ENCODE data around the gene C11orf58.

The C11orf58 gene

GRCh38 chr11:16770016-16770415 lies 31.6 kb downstream of the C11orf58 start:
- DNase-seq: no peak

DNA sequence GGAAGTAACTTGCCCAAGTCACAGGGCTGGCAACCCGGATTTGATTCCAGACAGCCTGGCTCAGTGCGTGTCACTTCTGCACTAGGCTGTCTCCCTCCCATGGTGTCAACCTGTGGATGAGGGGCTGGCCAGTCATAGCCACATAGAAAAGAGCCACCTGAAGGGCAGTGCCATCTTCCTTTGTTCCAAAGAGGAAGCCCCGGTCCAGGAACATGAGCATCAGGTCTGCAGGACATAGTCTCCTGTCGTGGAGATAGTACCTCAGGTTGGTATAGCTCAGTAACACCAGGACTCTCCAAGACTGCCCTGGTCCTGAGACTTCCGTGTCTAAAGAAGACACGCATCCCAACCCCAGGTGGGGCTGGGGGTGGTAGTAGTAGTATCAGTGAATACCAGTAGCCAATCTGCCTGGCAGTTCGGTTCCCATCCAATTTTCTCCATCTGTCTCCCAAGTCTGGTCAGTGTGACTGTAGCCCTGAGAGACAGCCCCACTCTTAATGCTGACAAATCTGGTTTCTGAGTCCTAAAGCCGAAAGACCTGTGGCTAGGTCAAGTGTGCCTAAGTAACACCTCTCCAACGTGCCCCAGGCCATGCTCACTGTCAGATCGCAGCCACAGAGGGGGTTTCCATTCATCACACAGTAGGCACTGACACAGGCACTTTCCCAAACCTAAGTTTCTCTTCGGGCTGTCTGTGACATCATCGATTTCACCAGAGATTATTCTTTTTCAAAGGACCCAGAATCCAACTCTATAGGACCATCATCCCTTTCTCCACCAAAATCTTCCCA lies 33.1 kb downstream of the C11orf58 start:
- DNase-seq: no peak

DNA sequence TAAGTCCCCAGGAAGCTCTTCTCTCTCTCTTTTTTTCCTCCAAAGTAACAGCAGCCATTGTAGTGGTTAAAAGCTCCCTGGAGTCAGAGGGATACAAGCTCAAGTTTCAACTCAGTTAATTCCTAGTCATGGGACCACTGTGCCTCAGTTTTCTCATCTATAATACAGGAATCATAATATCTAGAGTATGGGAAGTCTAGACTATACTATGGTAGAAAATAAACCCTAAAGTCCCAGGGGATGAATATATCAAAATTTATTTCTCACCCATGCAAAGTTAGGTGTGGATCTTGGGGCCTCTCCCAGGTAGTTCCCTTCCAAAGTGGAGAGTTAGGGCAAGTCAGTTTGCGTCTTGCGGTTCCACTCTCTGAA lies 33.7 kb downstream of the C11orf58 start:
- DNase-seq: no peak

GRCh38 chr11:16773981-16774935 lies 35.8 kb downstream of the C11orf58 start:
- DNase-seq: no peak

GRCh38 chr11:16774936-16775613 lies 36.6 kb downstream of the C11orf58 start:
- no peak for DNase-seq

DNA sequence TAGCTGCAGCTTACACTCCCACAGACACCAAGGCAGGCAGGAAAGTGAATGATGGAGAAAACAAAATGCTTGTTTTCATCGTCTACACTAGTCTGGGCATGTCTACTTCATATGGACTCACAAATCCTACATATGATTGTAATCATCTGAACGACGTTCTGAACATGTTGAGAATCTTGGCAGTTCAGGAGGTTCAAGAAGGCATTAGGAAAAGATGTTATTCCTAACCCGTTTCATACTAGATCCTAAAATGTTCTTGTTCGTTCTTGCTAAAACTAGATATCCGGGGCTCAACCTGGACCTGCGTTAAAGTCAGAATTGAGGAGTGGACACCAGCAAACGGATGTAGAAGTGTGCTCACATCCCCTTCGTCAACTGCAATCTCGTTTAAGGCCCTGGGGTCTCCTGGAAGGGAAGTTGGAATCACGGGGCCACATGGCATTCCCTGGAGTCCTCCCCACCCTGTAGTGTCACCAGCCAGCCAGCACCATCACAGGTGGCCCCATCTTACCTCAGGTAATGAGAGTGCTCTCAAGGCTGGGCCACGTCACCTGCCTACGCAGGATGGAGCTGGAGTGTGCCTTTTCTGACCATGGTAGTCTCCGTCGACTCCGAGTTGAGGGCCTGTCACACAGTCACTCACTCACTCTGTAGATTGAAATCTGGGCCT lies 37.3 kb downstream of the C11orf58 start:
- DNase-seq: no peak

DNA sequence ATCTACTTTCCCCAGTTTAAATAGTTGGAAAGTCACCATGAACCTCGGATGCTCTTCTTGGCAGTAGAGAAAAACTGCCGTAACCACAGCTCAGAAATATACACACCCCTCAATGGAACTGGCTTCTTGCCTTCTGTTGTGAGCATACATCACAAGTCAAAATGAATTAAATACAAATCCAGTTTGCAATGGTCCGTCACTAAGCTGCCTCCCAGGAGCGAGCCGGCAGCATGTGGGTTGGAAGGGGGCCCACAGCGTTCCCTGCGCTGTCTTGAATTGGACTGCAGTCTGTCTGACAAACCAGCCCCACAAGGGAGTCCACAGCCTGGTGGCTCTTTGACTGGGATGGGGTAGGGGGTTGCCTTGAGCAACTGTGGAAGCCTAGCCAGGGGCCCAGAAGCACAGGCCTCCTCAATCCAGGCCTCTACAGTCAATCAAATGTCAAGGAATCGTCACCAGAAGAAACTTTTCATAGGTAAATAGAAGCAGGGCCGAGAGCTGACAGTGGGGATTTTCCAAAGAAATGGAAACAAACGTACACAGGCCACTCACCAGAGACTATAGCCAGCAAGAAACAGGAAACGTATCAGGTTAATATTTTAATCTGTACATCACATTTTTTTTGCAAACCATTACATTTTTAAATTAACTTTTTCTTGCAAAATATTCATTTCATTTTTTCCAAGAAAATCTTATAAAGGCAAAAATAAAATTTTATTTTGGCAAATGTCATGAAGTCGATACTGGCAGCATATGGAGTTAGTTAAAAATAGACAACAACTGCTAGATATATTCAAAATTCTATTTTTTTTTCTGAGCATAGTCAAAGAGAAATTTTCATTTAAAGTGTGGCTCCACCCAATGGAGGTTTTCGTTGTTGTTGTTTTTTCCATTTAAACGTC lies 38.5 kb downstream of the C11orf58 start:
- no peak for DNase-seq

DNA sequence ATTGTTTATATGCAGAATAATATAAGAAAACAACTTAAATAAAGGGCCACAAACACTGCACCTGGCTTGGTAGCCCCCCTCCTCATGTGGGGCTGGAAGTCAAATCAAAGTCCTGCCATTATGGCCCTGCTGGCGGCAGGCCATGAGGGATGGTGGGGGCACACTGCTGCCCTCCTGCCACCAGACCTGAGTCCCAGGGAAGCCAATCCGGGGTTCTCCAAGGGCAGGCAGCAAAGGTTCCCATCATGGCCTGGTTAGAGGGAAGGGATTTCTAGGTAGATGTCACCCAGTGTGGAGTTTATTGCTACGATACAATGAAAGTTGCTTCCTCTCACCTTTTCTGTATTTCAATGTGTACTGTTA lies 39.1 kb downstream of the C11orf58 start:
- DNase-seq: no peak

GRCh38 chr11:16778286-16778685 lies 39.8 kb downstream of the C11orf58 start:
- DNase-seq: no peak

GRCh38 chr11:16778876-16779275 lies 40.4 kb downstream of the C11orf58 start:
- no peak for DNase-seq

- DNase-seq: no peak
Observed at GRCh38 chr11:16779436-16779835, 41.0 kb downstream of the C11orf58 start.

DNA sequence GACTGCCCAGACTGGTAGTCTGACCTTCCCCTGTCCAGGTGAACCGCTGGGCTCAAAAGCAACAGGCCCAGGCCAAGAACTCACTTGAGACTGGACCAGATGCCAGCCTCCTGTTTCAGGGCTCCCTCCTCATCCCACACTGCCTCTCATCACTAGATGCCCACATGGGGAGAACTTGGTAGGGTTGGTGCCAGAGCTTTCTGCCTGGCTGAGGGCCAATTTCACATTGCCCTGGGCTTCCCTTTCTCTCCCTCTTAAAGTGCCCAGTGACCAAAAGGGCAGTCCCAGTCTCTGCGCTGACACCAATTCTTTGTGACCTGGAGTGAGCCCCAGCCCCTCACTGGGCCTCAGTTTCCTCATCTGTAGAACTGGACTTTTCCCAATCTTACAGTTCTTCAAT lies 41.7 kb downstream of the C11orf58 start:
- DNase-seq: no peak

GRCh38 chr11:16780698-16781550 lies 42.5 kb downstream of the C11orf58 start:
- no peak for DNase-seq

- DNase-seq: no peak
Observed at GRCh38 chr11:16781936-16782919, 43.8 kb downstream of the C11orf58 start.

- DNase-seq: no peak
Observed at GRCh38 chr11:16783321-16783801, 44.9 kb downstream of the C11orf58 start.

DNA sequence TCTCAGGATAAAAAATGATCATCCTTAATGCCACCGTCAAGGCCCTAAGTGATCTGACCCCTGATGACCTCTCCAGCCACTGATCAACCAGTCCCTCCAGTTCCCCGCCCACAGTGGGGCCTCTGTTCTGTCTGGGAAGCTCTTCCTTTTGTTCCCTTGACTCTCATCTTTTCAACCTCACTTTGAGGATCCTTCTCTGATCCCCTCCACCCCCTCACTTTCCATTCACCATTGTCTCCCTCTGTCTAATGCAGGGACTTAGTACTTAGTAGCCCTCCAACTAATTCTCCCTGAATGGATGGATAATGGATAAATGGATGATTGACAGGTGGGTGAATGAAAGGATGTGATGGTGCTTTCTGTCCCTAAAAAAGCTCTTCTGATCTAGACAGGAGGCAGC lies 45.6 kb downstream of the C11orf58 start:
- no peak for DNase-seq

DNA sequence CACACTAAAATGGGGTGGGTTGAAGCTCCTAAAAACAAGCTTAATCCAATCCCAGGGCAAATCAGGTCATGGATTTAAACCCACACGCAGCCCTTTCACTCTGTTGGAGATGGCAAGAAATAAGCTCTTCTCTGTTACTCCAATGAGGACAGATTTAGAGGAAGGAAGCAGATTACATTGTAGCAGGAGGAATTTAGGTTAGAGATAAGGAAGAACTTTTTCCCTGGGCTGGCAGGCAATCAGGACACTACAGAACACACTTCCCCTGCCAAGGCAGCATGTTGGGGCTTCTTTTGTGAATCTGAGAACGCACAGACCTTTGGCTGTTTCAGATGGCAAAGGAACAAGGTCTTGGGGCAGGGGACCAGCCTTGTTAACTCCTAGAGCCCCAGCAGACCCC lies 46.2 kb downstream of the C11orf58 start:
- no peak for DNase-seq

DNA sequence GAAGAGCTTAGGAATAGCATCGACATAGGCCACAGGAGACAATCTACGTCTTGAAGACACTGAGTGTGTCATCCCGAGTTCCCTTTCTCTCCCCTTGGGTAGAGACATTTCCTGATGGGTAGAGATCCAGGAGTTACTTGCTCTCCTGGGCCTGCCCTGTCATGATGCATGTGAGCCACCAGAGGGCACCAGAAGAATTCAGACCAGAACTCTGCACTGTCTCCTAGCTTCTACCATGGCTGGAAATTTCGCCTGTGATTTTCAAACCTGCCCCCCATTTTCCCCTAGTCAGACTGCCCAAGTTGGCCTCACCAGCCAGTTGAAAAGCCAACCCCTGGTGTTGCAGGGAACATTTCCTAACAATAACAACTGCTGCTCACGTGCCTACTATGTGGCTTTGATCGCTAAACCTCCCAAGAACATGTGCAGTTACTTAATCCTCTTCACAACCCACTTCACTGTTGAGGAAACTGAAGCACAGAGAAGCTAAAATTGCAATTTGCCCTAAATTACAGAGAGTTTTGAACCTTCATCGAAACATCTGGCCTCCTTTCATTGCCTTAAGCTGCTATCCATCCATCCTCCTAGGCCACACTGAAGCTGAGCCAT lies 47.2 kb downstream of the C11orf58 start:
- DNase-seq: peak; percentile 62

DNA sequence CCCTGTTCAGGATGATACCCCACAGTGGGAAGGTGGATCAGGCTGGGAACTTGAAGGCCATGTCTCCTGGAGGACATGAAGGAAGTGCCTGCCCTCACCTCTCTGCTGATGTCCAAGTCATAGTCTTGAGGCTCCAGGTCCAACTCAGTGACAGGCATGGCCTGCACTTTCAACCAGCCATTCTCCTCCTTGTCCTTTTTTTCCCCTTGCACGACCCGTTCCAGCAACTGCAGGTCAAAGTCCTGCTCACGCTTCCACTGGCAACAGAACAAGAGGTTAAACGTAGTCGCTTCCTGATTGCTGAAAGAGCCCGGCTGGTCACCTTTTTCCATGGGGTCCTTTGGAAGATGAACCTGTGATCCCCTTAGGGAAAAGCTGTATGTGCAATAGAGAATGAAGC lies 47.7 kb downstream of the C11orf58 start:
- no peak for DNase-seq

Data from HCEC 1CT (cell line).